SH-SY5Y (cell line): ENCODE results near the gene SIRPD.

Source experiments
- GATA2 ChIP-seq: IDR thresholded peaks from 2 replicates; pipeline ENCODE4 v1.6.1; 2011; ENCODE audit warnings: mild to moderate bottlenecking, low read depth, low read length
- GATA3 ChIP-seq: IDR thresholded peaks from 2 replicates; pipeline ENCODE4 v1.6.1; 2011; ENCODE audit warnings: low read depth, mild to moderate bottlenecking, low read length, moderate library complexity

DNA sequence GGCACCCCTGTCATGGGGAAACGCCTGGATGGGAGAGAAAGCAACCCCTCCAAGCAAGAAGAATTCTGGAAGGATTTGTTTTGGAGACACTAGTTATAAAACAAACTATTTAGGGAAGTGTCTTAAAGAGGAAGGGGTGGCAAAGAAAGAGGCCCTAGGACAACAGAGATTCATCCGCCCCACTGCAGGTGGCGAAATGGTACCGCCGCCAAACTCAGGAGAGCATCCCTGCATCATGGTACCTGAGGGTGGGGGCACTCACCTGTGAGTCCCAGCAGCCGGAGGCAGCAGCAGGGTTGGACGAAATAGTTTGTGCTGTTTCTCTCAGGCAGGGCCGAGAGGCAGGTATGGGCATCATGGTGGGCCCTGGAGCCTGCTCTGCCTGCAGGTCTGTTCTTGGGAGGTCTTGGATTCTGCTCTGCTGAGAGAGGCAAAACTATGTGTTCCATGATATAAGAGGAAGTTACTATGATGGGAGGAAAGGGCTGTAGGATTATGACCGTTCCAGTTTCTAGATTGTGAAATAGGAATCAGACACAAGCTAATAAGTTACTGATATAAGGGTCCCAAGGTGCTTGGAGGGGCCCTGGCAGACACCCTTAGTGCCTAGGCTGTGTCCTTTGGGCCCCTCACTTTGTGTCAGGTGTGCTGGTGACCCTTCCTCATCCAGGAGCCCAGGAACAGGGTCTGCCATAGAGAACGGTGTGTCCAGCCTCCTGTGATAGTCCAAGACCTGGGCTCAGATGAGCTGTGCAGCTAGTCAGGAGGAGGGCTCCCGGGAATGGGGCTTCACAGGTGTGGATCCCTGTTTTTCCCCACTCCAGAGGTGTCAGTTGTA is 20.4 kb downstream of the SIRPD start:
- TF ChIP-seq GATA3: no peak
- no peak for TF ChIP-seq GATA2
